ENCODE measurements around the gene LIME1.

LIME1 gene

DNA sequence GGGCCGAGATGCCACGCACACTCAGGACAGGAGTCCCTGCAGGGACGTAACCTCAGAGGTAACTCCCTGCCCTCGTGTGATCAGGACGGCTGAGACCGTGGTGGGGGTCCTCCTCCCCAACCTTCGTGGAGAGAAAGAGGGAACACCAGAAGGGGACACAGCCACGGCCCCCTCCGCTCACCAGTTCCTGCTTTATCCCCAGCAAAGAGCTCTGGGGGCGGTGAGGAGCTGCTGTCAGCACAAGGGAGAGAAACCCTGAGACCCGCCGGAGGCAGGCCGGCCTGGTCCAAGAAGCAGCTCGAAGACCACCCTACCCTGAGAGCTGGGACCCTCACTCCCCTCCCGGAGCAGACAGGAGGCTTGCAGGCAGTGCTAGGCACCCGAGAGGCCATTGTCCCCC is 47.5 kb downstream of the LIME1 start:
- H3K4me3 ChIP-seq (ENCODE audit: low read depth, low read length), result no peak overlapping the region
- DNase-seq (ENCODE audit: low read depth), result no peak

GRCh38 chr20:63785691-63786131 is 49.2 kb downstream of the LIME1 start:
- no peak for DNase-seq (ENCODE audit: low read depth)
- no peak overlapping the region for H3K4me3 ChIP-seq (ENCODE audit: low read depth, low read length)

DNA sequence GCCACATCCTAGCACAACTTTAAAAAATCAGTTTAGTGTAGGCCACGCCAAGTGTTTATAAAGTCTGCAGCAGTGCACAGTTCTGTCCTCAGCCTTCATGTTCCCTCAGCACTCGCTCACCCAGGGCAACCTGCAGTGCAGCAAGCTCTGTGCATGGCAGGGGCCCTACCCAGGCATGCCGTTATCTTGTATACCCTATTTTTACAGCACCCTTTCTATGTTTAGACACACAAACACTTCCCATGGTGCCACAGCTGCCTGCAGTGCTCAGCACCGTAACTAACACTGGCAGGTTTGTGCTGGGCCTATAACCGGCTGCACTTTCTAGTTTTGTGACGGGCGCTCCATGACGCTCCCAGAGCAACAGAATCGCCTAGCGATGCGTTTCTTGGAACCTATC is 50.8 kb downstream of the LIME1 start:
- no peak overlapping the region for H3K4me3 ChIP-seq (ENCODE audit: low read depth, low read length)
- no peak for DNase-seq (ENCODE audit: low read depth)

- no peak for DNase-seq (ENCODE audit: low read depth)
- H3K4me3 ChIP-seq (ENCODE audit: low read depth, low read length), result no peak overlapping the region
Measured at GRCh38 chr20:63787749-63788148, 51.3 kb downstream of the LIME1 start.

Measured in skeletal muscle cell (primary cell).